Inflammatory macrophage treated with lipopolysaccharide for 1 hour (primary cell): Measurements from ENCODE around the gene OR7C1.
"Not testable (repeated sequence)": the region's sequence is repeated elsewhere in the genome, so short reads cannot be mapped to it uniquely, and the experiment has no call there.

Experiments
- DNase-seq, 2 donors: peaks; one replicate each; pipeline ENCODE4 v3.0.0-alpha.2; 2020 to 2022

The OR7C1 gene

GRCh38 chr19:14765403-14765802 lies 69.6 kb downstream of the OR7C1 start:
- DNase-seq, result not testable (repeated sequence)

DNA sequence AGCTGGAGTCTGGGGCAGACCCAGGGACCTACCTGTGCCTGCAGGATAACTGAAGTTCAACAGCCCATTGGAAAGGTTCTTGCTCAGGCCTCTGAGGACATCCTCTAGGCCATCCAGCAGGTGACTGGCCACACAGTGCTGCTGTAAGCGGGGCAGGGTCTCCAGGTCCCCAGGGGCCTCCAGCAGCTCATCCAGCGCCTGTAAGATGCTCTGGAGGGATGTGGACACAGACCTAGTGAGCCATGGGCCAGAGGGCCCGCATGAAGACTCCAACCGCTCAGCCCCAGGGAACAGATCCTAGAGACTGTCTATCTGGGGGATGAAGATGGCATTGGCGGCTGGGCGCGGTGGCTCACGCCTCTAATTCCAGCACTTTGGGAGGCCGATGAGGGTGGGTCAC lies 70.6 kb downstream of the OR7C1 start:
- DNase-seq, result no peak

DNA sequence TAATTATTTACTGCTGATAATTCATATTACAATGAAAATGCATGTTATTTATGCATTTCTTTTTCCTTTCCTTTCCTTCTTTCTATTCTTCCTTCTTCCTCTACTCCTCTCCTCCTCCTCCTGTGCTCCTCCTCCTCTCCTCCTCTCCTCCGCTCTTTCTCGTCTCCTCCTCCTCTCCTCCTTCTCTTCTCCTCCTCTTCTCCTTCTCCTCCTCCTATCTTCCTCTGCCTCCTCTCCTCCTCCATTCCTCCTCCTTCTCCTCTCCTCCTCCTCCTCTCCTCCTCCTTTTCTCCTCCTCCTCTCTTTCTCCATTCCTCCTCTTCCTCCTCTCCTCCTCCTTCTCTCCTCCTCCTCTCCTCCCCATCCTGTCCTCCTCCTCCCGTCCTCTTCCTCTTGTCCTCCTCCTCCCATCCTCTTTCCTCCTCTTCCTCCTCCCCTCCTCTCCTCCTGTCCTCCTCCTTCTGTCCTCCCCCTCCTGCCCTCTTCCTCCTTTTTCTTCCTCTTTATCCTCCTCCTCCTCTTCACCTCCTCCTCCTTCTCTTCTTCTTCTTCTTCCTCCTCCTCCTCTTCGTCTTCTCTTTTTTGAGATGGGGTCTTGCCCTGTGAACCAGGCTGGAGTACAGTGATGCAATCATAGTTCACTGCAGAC lies 71.4 kb downstream of the OR7C1 start:
- DNase-seq, result no peak

DNA sequence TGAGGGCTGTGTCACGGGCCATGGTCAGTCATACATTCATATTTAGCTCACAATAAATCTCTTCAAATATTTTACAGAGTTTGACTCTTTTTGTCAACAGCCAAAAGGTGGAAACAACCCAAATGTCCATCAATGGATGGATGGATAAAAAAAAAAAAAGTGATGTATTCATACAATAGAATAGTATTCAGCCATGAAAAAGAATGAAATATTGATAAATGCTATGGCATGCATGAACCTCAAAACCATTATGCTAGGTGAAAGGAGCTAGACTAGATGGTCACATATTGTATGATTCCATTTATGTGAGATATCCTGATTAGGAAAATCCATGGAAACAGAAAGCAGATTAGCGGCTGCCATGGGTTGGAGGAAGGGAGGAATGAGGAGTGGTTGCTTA lies 72.9 kb downstream of the OR7C1 start:
- DNase-seq, result no peak

GRCh38 chr19:14761607-14762006 lies 73.4 kb downstream of the OR7C1 start:
- DNase-seq, result peak in 1 of 2 donors; percentile 31

- no peak for DNase-seq
Observed at GRCh38 chr19:14758816-14759215, 76.2 kb downstream of the OR7C1 start.

GRCh38 chr19:14748601-14749000 lies 86.4 kb downstream of the OR7C1 start:
- DNase-seq, result no peak
